Measurements from ENCODE around the gene ITGB4. TPM values are rescaled to one million over a fixed set of nuclear protein-coding genes. Genes with fewer than 3 reads are reported as not detected.

The ITGB4 gene
- total and polyA plus RNA-seq, 2 of the 13 experiments (the other 11 are each of a cell fraction or from before 2014, with no cell fraction given) = 6.9 to 14.5 TPM

DNA sequence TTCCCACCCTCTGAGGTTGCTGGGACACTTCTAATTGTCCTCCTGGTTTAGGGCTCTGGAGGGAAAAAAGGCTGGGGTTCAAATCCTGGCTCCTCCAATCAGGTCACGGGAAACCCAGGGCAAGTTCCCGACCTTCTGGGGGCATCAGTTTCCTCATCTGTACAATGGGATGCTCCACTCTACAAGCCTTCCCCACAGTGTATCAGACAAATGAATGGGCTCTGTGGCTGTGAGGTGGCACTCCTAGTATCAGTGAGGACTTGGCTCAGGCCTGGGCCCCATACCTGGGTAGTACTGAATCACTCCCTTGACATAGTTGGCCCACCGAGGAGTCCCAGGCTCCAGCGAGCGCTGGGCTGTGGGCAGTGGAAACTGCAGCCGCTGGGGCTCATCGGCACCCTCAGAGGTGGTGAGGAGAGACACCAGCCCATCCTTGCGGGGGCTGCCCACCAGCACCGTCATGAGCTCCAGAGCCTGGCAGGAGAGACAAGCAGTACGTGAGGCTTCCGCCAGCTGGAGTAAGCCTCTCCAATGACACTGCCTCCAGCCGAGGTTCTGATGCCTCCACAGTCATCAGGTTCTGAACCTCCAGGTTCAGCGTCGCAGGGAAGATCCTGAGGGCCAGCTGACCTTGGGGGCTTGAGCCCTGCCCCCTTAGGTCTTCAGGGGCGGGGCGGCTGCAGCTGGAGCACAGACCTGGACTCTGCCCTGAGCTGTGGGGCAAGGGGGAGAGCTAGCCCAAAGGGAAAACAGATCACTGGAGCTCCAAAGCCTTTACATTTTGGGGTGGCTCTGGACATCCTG, 42.6 kb downstream of the ITGB4 start (continued):
- TF ChIP-seq DR1 (CRISPR knock-in tag; IDR thresholded peaks at IDR 0.05) (no peak), MEF2D (CRISPR knock-in tag; IDR thresholded peaks at IDR 0.05) (no peak), HDAC1 (CRISPR knock-in tag; IDR thresholded peaks at IDR 0.05) (peak; percentile 75), KLF16 (CRISPR knock-in tag; IDR thresholded peaks at IDR 0.05) (peak in 1 of 2 experiments; percentile 90; a peak in 2 of 4 replicates), CEBPG (CRISPR knock-in tag; IDR thresholded peaks at IDR 0.05) (peak; percentile 40; the same call in 1 of the 2 replicates), ELF3 (CRISPR knock-in tag; IDR thresholded peaks at IDR 0.05) (no peak; the same call in 1 of the 2 replicates), ELF1 (CRISPR knock-in tag; IDR thresholded peaks at IDR 0.05) (peak; percentile 47; the same call in 1 of the 2 replicates), JARID2 (CRISPR knock-in tag; IDR thresholded peaks at IDR 0.05; ENCODE audit: insufficient replicate concordance) (peak; percentile 94), ZNF766 (CRISPR knock-in tag; IDR thresholded peaks at IDR 0.05; ENCODE audit: borderline replicate concordance) (peak; percentile 55; the same call in 1 of the 2 replicates), ZNF737 (CRISPR knock-in tag; IDR thresholded peaks at IDR 0.05; ENCODE audit: borderline replicate concordance) (0 out of 2 replicates have a peak, but pooled peaks have one; percentile 20)
- TF ChIP-seq, protein P1, sequence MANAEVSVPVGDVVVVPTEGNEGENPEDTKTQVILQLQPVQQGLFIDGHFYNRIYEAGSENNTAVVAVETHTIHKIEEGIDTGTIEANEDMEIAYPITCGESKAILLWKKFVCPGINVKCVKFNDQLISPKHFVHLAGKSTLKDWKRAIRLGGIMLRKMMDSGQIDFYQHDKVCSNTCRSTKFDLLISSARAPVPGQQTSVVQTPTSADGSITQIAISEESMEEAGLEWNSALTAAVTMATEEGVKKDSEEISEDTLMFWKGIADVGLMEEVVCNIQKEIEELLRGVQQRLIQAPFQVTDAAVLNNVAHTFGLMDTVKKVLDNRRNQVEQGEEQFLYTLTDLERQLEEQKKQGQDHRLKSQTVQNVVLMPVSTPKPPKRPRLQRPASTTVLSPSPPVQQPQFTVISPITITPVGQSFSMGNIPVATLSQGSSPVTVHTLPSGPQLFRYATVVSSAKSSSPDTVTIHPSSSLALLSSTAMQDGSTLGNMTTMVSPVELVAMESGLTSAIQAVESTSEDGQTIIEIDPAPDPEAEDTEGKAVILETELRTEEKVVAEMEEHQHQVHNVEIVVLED (CRISPR knock-in tag; IDR thresholded peaks at IDR 0.05; ENCODE audit: borderline replicate concordance) = no peak
- TF ChIP-seq, protein P2, sequence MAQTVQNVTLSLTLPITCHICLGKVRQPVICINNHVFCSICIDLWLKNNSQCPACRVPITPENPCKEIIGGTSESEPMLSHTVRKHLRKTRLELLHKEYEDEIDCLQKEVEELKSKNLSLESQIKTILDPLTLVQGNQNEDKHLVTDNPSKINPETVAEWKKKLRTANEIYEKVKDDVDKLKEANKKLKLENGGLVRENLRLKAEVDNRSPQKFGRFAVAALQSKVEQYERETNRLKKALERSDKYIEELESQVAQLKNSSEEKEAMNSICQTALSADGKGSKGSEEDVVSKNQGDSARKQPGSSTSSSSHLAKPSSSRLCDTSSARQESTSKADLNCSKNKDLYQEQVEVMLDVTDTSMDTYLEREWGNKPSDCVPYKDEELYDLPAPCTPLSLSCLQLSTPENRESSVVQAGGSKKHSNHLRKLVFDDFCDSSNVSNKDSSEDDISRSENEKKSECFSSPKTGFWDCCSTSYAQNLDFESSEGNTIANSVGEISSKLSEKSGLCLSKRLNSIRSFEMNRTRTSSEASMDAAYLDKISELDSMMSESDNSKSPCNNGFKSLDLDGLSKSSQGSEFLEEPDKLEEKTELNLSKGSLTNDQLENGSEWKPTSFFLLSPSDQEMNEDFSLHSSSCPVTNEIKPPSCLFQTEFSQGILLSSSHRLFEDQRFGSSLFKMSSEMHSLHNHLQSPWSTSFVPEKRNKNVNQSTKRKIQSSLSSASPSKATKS (CRISPR knock-in tag; IDR thresholded peaks at IDR 0.05) = no peak
- TF ChIP-seq, protein P3, sequence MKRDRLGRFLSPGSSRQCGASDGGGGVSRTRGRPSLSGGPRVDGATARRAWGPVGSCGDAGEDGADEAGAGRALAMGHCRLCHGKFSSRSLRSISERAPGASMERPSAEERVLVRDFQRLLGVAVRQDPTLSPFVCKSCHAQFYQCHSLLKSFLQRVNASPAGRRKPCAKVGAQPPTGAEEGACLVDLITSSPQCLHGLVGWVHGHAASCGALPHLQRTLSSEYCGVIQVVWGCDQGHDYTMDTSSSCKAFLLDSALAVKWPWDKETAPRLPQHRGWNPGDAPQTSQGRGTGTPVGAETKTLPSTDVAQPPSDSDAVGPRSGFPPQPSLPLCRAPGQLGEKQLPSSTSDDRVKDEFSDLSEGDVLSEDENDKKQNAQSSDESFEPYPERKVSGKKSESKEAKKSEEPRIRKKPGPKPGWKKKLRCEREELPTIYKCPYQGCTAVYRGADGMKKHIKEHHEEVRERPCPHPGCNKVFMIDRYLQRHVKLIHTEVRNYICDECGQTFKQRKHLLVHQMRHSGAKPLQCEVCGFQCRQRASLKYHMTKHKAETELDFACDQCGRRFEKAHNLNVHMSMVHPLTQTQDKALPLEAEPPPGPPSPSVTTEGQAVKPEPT (CRISPR knock-in tag; IDR thresholded peaks at IDR 0.05; ENCODE audit: low read depth) = no peak
- TF ChIP-seq, protein P4, sequence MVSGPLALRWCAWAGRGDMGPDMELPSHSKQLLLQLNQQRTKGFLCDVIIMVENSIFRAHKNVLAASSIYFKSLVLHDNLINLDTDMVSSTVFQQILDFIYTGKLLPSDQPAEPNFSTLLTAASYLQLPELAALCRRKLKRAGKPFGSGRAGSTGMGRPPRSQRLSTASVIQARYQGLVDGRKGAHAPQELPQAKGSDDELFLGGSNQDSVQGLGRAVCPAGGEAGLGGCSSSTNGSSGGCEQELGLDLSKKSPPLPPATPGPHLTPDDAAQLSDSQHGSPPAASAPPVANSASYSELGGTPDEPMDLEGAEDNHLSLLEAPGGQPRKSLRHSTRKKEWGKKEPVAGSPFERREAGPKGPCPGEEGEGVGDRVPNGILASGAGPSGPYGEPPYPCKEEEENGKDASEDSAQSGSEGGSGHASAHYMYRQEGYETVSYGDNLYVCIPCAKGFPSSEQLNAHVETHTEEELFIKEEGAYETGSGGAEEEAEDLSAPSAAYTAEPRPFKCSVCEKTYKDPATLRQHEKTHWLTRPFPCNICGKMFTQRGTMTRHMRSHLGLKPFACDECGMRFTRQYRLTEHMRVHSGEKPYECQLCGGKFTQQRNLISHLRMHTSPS (CRISPR knock-in tag; IDR thresholded peaks at IDR 0.05; ENCODE audit: low read depth) = no peak
- TF ChIP-seq, protein P5, sequence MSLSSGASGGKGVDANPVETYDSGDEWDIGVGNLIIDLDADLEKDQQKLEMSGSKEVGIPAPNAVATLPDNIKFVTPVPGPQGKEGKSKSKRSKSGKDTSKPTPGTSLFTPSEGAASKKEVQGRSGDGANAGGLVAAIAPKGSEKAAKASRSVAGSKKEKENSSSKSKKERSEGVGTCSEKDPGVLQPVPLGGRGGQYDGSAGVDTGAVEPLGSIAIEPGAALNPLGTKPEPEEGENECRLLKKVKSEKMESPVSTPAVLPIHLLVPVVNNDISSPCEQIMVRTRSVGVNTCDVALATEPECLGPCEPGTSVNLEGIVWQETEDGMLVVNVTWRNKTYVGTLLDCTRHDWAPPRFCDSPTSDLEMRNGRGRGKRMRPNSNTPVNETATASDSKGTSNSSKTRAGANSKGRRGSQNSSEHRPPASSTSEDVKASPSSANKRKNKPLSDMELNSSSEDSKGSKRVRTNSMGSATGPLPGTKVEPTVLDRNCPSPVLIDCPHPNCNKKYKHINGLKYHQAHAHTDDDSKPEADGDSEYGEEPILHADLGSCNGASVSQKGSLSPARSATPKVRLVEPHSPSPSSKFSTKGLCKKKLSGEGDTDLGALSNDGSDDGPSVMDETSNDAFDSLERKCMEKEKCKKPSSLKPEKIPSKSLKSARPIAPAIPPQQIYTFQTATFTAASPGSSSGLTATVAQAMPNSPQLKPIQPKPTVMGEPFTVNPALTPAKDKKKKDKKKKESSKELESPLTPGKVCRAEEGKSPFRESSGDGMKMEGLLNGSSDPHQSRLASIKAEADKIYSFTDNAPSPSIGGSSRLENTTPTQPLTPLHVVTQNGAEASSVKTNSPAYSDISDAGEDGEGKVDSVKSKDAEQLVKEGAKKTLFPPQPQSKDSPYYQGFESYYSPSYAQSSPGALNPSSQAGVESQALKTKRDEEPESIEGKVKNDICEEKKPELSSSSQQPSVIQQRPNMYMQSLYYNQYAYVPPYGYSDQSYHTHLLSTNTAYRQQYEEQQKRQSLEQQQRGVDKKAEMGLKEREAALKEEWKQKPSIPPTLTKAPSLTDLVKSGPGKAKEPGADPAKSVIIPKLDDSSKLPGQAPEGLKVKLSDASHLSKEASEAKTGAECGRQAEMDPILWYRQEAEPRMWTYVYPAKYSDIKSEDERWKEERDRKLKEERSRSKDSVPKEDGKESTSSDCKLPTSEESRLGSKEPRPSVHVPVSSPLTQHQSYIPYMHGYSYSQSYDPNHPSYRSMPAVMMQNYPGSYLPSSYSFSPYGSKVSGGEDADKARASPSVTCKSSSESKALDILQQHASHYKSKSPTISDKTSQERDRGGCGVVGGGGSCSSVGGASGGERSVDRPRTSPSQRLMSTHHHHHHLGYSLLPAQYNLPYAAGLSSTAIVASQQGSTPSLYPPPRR (CRISPR knock-in tag; IDR thresholded peaks at IDR 0.05; ENCODE audit: borderline replicate concordance) = peak; percentile 37; the same call in 1 of the 2 replicates
